Hepatocyte (in vitro differentiated cells): ENCODE results near the gene KIAA2012. TPM values are rescaled to one million over a fixed set of nuclear protein-coding genes. Genes with fewer than 3 reads are reported as not detected.

ENCODE experiments used
- DNase-seq: peaks from one replicate; pipeline ENCODE4 v3.0.0-alpha.2; 2016; ENCODE audit warnings: low spot score
- H2AFZ ChIP-seq: fragments of 200-600 bp; sonication (generic); 2 replicates; pipeline ENCODE4 v1.6.0; 2016; ENCODE audit warnings: antibody characterized with exemption, mild to moderate bottlenecking
- H3K27ac ChIP-seq: fragments of 200-600 bp; sonication (generic); 2 replicates; pipeline ENCODE4 v1.5.1; 2016; ENCODE audit warnings: mild to moderate bottlenecking
- H3K27me3 ChIP-seq: fragments of 200-600 bp; sonication (generic); 2 replicates; pipeline ENCODE4 v1.6.1; 2016
- H3K36me3 ChIP-seq: fragments of 200-600 bp; sonication (generic); replicated peaks from 2 replicates; pipeline ENCODE4 v1.5.1; 2016; ENCODE audit warnings: low read depth; ENCODE audit not compliant: insufficient read depth
- H3K4me1 ChIP-seq: fragments of 200-600 bp; sonication (generic); 2 replicates; pipeline ENCODE4 v1.5.1; 2016; ENCODE audit warnings: mild to moderate bottlenecking, moderate library complexity; ENCODE audit not compliant: insufficient read depth
- H3K4me2 ChIP-seq: fragments of 200-600 bp; sonication (generic); 2 replicates; pipeline ENCODE4 v1.6.0; 2016
- H3K4me3 ChIP-seq: fragments of 200-600 bp; sonication (generic); 2 replicates; pipeline ENCODE4 v1.5.1; 2016; ENCODE audit warnings: mild to moderate bottlenecking
- H3K79me2 ChIP-seq: fragments of 200-600 bp; sonication (generic); 2 replicates; pipeline ENCODE4 v1.6.0; 2017; ENCODE audit warnings: mild to moderate bottlenecking
- H3K9me2 ChIP-seq: fragments of 200-600 bp; sonication (generic); replicated peaks from 2 replicates; pipeline ENCODE4 v1.6.0; 2017; ENCODE audit warnings: mild to moderate bottlenecking; ENCODE audit not compliant: insufficient read depth
- H3K9me3 ChIP-seq: fragments of 200-600 bp; sonication (generic); 2 replicates; pipeline ENCODE4 v1.5.1; 2016; ENCODE audit warnings: low read depth, mild to moderate bottlenecking
- H4K20me1 ChIP-seq: fragments of 200-600 bp; sonication (generic); 2 replicates; pipeline ENCODE4 v1.6.0; 2016; ENCODE audit warnings: mild to moderate bottlenecking; ENCODE audit not compliant: insufficient read depth, poor library complexity, severe bottlenecking
- CTCF ChIP-seq: fragments of 200-600 bp; sonication (generic); IDR thresholded peaks from 2 replicates; pipeline ENCODE4 v1.5.1; 2016; ENCODE audit warnings: antibody characterized with exemption, mild to moderate bottlenecking; ENCODE audit not compliant: poor library complexity
- EZH2 ChIP-seq: fragments of 200-600 bp; sonication (generic); IDR thresholded peaks from 2 replicates; pipeline ENCODE4 v1.6.1; 2016; ENCODE audit warnings: antibody characterized with exemption, mild to moderate bottlenecking, borderline replicate concordance
- EZH2phosphoT487 ChIP-seq: fragments of 200-600 bp; sonication (generic); IDR thresholded peaks from one replicate; pipeline ENCODE4 v1.6.1; 2018; ENCODE audit warnings: antibody characterized with exemption, mild to moderate bottlenecking, low read depth, moderate library complexity; ENCODE audit not compliant: unreplicated experiment, severe bottlenecking
- whole genome bisulfite sequencing: methylation state at CpG from one replicate; pipeline ENCODE4 v1.1.6; 2016; ENCODE audit warnings: low lambda C conversion rate; ENCODE audit errors: missing lambda C conversion rate; 5-methylcytosine and 5-hydroxymethylcytosine counted together
- polyA plus RNA-seq: library from polyadenylated mRNA; unstranded; fragments of >200 nt; fragmentation: Nextera tagmentation; extraction: Ambion mirVana; gene quantifications from 2 replicates; pipeline ENCODE4 v1.2.1, GENCODE V29; 2016
- total RNA-seq: library from RNA; depleted of rRNA; stranded (reverse); fragments of >200 nt; gene quantifications from 2 replicates; pipeline ENCODE4 v1.2.3, GENCODE V29; 2014

Gene KIAA2012
- total and polyA plus RNA-seq, 2 experiments from 2014 or later: 0.27 TPM; not detected in 1

DNA sequence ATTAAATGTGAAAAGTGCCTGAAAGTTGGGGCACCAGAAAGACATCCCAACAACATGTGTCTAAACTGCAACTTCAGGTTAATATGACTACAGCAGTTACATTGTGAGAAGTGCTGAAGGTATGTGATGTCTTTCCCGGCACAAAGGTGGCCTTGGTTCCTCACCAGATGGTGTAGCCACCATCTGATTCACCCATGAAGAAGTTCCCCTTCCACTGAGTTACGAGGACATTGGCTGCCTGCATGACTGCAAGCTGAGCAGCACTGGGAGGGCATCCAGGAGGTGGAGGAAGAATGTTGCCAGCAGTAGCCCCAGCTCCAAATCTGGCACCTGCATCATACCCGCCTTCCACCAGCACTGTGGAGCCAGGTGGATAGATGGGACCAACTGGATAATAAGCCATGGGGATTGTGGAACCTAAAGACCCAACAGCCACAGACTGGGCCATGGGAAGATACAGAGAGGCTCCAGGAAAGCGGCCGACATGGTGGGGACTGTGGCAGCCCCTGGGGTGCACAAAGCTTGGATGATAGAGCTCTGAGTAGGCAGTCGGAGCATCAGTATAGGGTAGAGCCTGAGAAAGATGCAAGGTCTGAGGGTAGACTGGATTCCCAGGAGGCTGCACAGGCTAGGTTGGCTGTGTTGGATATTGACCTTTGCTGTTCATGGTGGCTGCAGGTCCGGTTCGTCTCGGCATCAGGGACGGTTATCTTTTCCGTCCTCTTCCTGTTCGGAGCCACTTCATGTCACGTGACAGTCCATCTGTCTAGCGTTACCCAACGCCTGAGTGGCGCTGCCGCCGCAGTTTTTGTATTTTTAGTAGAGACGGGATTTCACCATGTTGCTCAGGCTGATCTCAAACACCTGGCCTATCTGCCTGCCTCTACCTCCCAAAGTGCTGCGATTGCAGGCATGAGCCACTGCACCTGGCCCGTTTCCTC is 128.4 kb downstream of the KIAA2012 start:
- H2AFZ ChIP-seq: no peak overlapping the region
- no peaks in the 10 kb centered on the region for H3K79me2 ChIP-seq
- 90% methylated on average over 21 of the region's 21 CpGs for WGBS
- H3K27ac ChIP-seq: no peak overlapping the region
- DNase-seq: no peak
- no peak overlapping the region for H3K4me2 ChIP-seq
- H3K36me3 ChIP-seq: no peaks in the 10 kb centered on the region
- H4K20me1 ChIP-seq: no peaks in the 10 kb centered on the region
- no peaks in the 10 kb centered on the region for H3K27me3 ChIP-seq
- no peaks in the 10 kb centered on the region for H3K9me3 ChIP-seq
- H3K4me3 ChIP-seq: no peak overlapping the region
- TF ChIP-seq EZH2phosphoT487 (no peak), EZH2 (no peak), CTCF (no peak)
- no peaks in the 10 kb centered on the region for H3K9me2 ChIP-seq
- no peaks in the 10 kb centered on the region for H3K4me1 ChIP-seq

DNA sequence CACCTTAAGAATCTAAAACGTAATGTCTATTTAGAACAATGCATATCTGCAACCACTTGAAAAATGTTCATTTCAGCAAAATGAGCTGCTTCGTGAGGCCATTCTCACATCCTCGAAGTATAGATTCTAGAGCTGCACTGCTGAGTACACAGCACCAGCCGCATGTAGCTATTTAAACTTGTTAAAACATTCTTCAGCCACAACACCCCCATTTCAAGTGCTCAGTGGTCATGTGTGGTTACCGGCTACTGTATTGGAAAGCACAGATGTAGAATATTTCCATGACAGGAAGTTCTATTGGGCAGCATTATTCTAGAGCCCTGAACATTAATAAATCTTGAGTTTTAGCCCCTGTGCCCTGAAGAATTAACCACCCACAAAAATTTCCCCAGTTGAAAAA is 130.3 kb downstream of the KIAA2012 start:
- WGBS: 94% methylated on average over 5 of the region's 5 CpGs
- no peaks in the 10 kb centered on the region for H3K4me1 ChIP-seq
- no peak overlapping the region for H3K27ac ChIP-seq
- H3K4me3 ChIP-seq: no peak overlapping the region
- H2AFZ ChIP-seq: no peak overlapping the region
- H3K9me3 ChIP-seq: no peaks in the 10 kb centered on the region
- no peaks in the 10 kb centered on the region for H3K9me2 ChIP-seq
- TF ChIP-seq EZH2phosphoT487 (no peak), CTCF (no peak), EZH2 (no peak)
- no peaks in the 10 kb centered on the region for H4K20me1 ChIP-seq
- no peaks in the 10 kb centered on the region for H3K36me3 ChIP-seq
- no peak for DNase-seq
- H3K79me2 ChIP-seq: no peaks in the 10 kb centered on the region
- no peak overlapping the region for H3K4me2 ChIP-seq
- no peaks in the 10 kb centered on the region for H3K27me3 ChIP-seq

GRCh38 chr2:202204855-202205254 is 131.8 kb downstream of the KIAA2012 start:
- TF ChIP-seq EZH2phosphoT487: no peak
- no peak for TF ChIP-seq CTCF
- TF ChIP-seq EZH2: no peak
- no peaks in the 10 kb centered on the region for H3K36me3 ChIP-seq

More at GRCh38 chr2:202204855-202205254, 131.8 kb downstream of the KIAA2012 start:
- DNase-seq: no peak
- H3K9me2 ChIP-seq: no peaks in the 10 kb centered on the region
- H3K9me3 ChIP-seq: no peaks in the 10 kb centered on the region
- no peak overlapping the region for H3K4me3 ChIP-seq
- 98% methylated on average over 2 of the region's 2 CpGs for WGBS
- H3K27ac ChIP-seq: no peak overlapping the region
- H3K4me1 ChIP-seq: no peaks in the 10 kb centered on the region
- H4K20me1 ChIP-seq: no peaks in the 10 kb centered on the region
- no peaks in the 10 kb centered on the region for H3K27me3 ChIP-seq
- H3K79me2 ChIP-seq: no peaks in the 10 kb centered on the region
- H3K4me2 ChIP-seq: no peak overlapping the region
- H2AFZ ChIP-seq: no peak overlapping the region
